T-cell (primary cell): ENCODE data around the gene APRT. TPM values are rescaled to one million over a fixed set of nuclear protein-coding genes. Genes with fewer than 3 reads are reported as not detected.

Experiments used
- total RNA-seq, 35 experiments: library from RNA in 6 of 35; stranded (reverse) in 6 of 35; fragments of 120-200 nt in 1 of 35; gene quantifications; one replicate each; pipeline versions ENCODE4 v1.2.1 to v1.2.4 and lab custom pipeline; 2013 to 2026

The APRT gene
- total RNA-seq, 5 donors from 2014 or later (not counting 1 experiment from before 2014, with no cell fraction given) = 166 to 245 (median 228) TPM

Other genes with a start within 250 kb of the APRT start
- gene ZC3H18, start 241.5 kb downstream of the APRT start, total RNA-seq = 100 to 1,000 TPM in 2 of 5 donors, 10 to 100 TPM in 3; 87.0 to 111 (median 91.5) TPM
- under 1 TPM in 3 of 5 donors, not detected in 2; 0.35 to 0.93 (median 0.39) TPM for gene IL17C, start 173.4 kb downstream of the APRT start, total RNA-seq
- 100 to 1,000 TPM; 271 to 456 (median 403) TPM for gene CYBA, start 160.9 kb downstream of the APRT start, total RNA-seq
- gene MVD, start 148.8 kb downstream of the APRT start, total RNA-seq = 10 to 100 TPM; 52.3 to 81.4 (median 63.4) TPM
- gene SNAI3, start 125.4 kb downstream of the APRT start, total RNA-seq = 10 to 100 TPM in 3 of 5 donors, 1 to 10 TPM in 2; 5.2 to 20.4 (median 17.2) TPM
- 100 to 1,000 TPM; 246 to 369 (median 264) TPM for gene RNF166, start 105.5 kb downstream of the APRT start, total RNA-seq
- gene CTU2, start 105.4 kb downstream of the APRT start, total RNA-seq = 10 to 100 TPM; 30.1 to 39.5 (median 38.6) TPM
- 100 to 1,000 TPM; 139 to 274 (median 240) TPM for gene PIEZO1, start 26.7 kb downstream of the APRT start, total RNA-seq
- gene CDT1, start 8.1 kb downstream of the APRT start, total RNA-seq = 1 to 10 TPM in 4 of 5 donors, under 1 TPM in 1; 0.93 to 3.7 (median 1.5) TPM
- gene GALNS, start 45.0 kb upstream of the APRT start, total RNA-seq = 10 to 100 TPM; 47.6 to 68.4 (median 58.4) TPM
- 10 to 100 TPM; 45.6 to 61.1 (median 57.5) TPM for gene TRAPPC2L, start 45.2 kb upstream of the APRT start, total RNA-seq
- gene PABPN1L, start 54.7 kb upstream of the APRT start, total RNA-seq = not detected
- 1 to 10 TPM; 2.0 to 4.0 (median 2.1) TPM for gene CBFA2T3, start 165.3 kb upstream of the APRT start, total RNA-seq